Inferior parietal cortex (tissue), 1 donor: ENCODE results near the gene CPO.

Experiments
- DNase-seq: peaks from one replicate; pipeline ENCODE4 v3.0.0-alpha.2; 2016; ENCODE audit errors: extremely low spot score

CPO gene

GRCh38 chr2:207012461-207012860 is 73.1 kb downstream of the CPO start:
- no peak for DNase-seq

GRCh38 chr2:207014424-207014823 is 75.1 kb downstream of the CPO start:
- no peak for DNase-seq

- DNase-seq = no peak
Measured at GRCh38 chr2:207015901-207016300, 76.6 kb downstream of the CPO start.
